ENCODE data around the gene SLK.

GRCh38 chr10:104016661-104017060 lies 49.7 kb downstream of the SLK start:
- no peak for TF ChIP-seq CTCF (IDR thresholded peaks at IDR 0.05)
- no peak for TF ChIP-seq POLR2A (IDR thresholded peaks at IDR 0.05)
